ENCODE results near the gene TRAF4.
A peak's percentile ranks its signal among the peaks of the same experiment; 100 is the strongest.

Gene TRAF4, protein sequence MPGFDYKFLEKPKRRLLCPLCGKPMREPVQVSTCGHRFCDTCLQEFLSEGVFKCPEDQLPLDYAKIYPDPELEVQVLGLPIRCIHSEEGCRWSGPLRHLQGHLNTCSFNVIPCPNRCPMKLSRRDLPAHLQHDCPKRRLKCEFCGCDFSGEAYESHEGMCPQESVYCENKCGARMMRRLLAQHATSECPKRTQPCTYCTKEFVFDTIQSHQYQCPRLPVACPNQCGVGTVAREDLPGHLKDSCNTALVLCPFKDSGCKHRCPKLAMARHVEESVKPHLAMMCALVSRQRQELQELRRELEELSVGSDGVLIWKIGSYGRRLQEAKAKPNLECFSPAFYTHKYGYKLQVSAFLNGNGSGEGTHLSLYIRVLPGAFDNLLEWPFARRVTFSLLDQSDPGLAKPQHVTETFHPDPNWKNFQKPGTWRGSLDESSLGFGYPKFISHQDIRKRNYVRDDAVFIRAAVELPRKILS

DNA sequence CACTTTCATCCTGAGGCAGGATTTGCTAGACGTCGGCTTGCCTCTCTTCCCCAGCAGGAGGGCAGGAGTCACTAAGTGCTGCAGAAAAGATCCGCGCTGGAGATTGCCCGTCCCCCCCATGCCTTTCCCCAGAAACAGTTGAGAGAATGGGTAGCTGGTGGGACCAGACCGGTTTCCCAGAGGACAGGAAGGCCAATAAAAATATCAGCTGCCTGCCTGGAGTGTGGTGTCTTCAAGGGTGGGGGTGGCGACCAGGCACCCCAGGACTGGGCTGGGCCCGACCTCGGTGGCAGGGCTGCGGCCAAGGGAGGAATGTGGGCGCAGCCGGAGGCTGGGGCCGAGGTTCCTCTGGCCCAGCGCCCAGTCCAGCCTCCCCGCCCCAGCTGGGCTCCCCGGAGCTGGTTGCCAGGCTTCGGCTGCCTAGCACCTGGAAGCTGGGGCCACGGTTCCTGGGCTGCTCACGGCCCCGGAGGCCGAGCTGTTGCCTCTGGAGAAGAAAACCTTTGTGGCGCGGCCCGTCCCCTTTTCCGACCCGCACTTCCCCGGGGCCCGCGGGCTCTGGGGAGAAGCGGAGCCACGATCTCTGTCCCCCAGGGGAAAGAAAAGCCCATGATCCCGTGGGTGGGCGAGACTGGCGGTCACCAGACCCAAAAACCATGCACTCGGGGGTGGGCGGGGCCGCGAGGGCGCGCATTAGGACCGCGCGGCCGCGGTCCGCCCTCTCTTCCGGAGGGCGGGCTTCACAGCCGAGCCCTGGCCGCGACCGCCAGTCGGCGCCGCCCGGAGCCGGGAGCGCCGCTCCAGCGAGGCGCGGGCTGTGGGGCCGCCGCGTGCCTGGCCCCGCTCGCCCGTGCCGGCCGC, at the start of gene TRAF4:
TRAF4 (plus strand) TSS at position 769 of the 861 bp plus-strand sequence. CDS start 102 bp downstream, outside the sequence.
- DNase-seq, result peak; percentile 89

DNA sequence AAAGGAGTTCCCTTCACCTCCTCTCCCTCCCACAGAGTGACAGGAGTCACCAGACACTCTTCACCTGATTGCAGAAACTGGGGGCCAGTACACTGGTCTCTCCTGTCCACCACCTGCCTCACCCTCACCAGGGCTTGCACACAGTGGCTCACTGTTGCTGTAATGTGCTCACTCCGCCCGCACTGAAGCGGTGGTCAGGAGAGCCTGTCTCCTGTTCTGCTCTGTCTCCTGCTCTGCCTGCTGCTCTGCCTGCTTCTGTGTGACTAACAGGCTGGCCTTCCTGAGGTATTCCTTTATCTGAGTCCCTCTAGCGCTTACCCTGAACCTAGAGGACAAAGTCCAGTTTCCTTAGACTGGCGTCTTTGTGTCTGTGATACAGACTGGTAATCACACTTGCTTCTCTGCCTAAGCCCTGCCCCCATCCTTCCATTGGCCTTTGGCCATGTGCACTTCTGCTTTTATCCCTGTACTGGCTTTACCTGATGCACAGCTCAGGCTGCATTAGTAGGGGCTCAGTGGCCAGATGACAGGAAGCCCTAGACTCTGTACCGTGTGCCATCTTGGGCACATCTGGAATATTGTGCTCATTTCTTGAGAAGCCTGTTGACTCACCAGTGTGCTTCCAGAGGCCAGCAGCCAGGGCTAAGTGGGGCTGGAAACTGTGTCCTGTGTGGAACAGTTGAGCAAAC, 45.4 kb upstream of the TRAF4 start:
- DNase-seq, result no peak

DNA sequence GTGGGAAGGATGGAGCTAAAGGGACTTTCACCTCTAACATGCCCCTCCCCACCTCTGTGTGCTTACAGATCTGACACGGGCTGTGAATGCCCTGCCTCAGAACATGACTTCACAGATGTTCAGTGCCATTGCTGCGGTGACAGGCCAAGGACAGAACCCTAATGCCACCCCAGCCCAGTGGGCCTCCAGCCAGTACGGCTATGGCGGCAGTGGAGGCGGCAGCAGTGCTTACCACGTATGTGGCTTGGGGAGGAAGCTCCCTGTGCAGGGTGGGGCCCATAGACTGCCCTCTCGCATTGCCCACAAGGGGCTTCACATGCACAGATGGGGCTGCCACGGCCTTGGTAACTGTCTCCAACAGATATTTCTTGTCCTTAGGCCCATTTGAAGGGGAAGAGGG, 43.5 kb upstream of the TRAF4 start:
- no peak for DNase-seq

DNA sequence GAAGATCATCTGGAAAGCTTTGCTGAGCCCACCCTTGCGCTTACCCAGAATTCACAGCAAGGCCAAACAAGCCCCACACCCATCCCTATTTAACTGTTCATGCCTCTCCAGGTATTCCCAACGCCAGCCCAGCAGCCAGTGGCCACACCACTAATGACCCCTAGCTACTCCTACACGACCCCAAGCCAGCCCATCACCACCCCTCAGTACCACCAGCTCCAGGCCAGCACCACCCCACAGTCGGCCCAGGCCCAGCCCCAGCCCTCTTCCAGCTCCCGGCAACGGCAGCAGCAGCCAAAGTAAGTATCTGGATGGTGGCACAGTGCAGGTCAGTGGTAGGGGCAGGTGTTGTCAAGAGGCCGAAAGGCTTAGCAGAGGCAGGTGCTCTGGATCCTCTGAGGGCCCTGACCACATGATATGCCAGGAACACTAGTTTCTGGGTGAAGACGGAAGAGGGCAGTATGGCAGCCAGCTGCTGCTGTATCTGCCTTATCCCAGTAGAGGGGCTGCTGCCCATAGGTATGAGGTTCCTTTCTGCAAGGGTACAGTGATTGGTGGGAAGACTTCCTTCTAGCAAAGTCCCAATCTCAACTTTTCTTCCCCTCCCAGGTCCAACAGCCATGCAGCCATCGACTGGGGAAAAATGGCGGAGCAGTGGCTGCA, 42.9 kb upstream of the TRAF4 start:
- DNase-seq, result no peak

DNA sequence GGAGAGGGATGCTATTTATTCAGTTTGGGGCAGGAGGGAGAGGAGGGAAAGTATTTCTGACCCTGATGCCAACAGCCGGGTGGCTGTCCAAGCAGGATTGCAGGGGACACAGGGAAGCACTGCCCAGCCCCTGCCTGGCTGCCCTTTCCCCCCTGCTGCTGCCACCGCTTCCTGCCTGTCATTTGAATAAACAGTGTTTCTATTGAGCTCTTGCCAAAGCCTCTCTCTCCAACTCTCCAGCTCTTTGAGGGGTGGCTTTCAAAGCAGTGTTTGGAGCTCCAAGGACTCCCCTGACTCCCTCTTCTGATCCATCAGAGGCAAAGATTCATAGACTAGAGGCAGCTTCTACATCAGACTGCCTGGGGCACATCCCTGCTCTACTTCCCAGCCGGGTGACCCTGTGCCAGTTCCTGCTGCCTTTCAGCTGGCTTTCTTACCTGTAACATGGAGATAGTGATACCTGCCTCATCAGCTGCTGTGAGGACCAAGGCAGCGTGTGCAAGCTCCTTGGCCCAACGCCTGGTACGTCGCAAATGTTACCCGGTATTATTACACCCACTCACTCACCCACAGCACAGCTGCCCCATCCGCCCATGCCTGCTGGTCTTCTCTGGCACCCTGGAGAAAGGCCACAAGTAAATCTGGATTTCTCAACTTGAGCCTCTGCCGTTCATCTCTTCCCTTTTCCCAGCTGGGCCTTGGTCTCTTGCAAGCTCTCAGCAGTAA, 41.6 kb upstream of the TRAF4 start:
- no peak for DNase-seq

DNA sequence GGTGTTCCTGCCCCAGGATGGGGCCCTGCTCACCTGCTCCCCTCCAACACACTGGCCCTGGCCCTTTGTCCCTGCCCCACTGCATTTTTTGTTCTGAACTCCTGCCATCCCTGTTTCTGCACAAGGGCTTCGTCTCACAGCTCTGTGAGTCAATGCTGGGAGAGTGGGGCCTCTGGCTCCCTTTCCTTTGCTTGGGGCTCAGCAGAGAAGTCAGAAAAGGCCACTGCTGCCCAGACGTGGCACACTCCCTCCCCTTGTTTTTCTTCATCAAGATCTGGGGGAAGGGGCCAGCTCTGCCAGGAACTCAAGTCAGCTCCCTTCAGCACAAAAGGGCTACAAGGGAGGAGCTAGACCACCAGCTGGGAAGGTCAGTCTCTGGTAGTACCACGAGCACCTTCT, 41.1 kb upstream of the TRAF4 start:
- DNase-seq, result no peak

DNA sequence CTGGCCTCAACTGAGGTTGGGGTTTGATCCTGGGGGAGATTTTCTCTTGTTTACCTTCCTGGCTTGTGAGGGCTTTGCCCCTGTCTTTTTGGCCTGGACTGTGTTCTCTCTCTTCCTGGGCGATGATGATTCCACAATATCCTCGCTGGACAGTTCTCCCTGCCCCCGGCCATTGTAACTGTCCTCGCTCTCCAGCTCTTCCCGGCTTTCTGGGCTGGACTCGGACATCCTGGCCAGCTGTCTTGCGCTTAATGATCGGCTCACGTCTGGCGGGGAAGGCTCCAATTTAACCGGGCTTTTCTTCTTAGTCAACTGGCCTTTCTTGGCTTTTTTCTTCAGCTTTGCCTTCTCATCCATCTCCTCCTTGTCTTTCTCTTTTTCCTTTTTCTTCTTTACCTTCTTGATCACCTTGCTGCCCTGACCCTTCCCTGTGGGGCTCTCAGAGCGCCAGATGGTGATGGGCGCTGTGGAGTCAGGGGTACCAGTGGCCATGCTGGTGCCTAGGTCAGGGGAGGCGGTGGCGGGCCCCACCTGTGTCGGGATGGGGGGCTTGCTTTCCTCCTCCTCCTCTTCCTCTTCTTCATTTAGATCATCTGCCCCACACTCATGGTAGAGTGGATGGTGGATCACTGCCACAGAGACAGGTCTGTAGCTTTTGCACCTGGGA, 40.1 kb upstream of the TRAF4 start:
- no peak for DNase-seq

DNA sequence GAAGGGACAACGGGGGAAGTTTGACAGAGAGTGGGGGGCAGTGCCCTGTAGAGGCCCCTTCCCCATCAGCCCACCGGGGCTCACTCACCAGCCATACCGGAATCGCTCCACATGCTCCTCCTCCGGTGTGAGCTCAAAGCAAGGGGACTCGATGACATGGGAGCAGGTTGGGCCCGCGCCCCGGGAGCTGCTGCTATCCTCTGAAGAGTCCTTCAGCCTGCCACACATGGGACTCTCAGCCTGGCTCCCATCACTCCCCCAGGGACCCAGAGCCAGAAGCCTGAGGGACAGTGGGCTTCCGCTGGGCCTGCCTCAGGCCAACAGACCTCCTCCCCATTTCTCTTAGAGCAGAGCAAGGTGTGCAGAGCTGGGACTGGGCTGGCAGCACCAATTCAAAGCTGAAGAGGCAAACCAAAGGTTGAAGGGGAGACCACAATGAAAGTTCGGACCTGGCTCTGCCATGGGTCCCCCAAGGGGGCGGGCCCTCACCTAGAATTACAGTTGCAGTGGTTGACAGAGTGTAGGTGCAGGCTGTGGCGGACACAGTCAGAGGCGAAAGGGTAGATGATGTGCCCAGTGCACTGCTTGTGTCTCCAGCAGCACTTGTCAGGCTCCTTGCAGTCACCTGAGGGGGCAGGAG, 39.5 kb upstream of the TRAF4 start:
- no peak for DNase-seq

DNA sequence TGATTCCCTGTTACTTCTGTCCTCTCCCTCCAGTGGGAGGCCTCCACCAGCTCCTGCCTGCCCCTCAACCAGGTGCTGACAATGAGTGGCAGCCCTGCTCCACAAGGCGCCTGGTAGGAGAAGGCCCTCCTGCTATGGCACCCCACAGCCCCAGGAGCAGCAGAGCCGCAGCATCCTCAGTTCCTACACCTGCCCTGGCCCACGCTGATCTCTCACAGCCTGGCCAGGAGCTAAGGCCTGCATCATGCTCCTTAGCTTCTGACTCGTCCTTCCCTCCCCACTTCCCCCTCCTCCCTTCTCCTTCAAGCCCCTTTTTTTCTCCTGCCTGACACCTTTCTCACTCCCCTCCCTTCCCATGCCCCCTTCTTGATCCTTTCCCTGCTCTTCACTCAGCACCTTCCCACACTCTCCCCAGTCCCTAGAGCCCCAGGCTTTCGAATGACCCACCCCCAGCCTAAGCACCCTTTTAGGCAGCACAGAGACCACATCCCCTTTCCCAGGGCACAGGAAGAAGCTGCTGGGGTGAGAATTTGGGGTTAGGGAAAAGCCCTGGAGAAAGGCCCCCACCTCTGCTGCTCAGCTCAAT, 38.6 kb upstream of the TRAF4 start:
- DNase-seq, result no peak

DNA sequence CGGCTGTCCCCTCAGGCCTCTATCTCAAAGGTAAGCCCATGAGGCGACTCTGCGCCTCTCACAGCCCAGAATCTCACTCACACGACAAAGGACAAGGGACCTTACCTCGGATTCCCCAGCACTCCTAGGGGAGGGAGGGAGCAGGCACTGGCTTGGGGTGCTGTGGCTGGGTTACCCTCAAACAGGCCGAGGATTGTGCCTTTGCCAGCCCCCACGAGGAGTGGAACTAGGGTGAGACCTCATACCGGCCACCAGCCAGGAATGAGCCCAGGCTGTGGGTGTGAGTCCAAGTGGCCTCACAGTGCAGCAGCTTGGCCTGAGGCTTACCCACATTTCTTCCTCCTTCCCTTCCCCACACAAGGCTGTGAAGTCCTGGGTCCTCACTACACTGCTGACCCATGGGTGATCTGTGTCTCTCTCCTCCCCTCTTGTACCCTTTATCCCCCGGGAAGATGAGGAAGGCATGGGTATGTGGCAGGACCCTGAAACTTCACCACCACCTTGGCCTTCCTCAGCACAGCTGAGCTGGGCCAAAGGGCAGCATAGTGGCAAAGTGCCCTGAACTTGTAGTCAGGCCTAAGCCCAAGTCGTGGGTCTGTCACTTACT, 38.0 kb upstream of the TRAF4 start:
- DNase-seq, result no peak

DNA sequence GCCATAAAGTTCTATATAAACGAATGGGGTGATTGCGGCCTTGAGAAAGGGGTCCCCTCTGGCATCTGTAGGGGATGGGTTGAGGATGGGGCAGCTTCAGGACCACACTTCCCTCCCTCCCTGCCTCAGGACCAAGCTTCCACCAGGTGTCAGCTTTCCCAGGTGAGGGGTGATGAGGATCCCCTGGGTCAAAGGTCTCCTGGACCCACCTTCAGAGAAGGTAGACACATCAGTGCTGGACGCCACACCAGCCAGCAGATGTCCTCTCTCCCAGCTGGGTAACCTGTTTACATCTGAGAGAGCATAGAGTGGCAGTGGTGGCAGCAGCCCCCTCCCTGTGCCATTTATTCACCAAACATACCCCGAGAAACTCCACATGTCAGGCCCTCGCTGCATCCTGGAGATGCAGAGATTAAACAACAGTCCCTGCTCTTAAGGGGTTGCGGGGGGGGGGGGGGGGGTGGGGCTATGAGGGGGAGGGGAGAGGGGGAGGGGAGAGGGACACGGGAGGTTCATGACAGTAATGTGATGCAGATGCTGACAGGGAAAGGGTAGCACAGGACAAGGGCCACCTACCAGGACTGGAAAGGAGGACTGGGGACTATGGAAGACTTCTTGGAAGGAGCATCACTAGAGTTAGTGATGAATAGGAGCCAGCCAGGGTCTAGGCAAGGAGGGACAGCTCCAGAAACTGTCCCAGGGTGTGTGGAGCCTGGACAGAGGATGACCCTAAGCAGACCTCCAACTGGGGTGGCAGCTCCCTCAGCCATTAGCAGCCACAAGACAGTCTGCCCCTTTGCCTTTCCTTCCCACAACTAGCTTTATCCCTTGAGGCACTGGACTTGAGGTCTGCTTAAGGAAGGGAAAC, 37.1 kb upstream of the TRAF4 start:
- no peak for DNase-seq

DNA sequence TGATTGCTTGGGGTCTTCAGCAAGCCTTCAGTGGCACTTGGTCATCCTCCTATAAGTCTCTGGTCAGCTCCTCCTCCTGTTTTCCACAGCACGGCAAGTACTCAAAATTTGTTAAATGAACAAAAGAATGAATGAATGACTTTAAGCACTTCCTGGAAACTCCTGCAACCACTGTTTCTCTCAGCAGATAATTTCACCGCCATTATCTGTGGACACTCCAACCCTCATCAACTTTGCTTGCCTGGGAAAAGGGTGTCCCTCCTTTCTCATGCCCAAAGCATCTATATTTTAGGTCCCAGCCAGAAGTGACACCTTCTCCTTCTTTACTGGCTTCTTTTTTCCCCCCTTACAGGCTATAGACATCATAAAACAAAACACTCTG, 36.5 kb upstream of the TRAF4 start:
- DNase-seq, result no peak

DNA sequence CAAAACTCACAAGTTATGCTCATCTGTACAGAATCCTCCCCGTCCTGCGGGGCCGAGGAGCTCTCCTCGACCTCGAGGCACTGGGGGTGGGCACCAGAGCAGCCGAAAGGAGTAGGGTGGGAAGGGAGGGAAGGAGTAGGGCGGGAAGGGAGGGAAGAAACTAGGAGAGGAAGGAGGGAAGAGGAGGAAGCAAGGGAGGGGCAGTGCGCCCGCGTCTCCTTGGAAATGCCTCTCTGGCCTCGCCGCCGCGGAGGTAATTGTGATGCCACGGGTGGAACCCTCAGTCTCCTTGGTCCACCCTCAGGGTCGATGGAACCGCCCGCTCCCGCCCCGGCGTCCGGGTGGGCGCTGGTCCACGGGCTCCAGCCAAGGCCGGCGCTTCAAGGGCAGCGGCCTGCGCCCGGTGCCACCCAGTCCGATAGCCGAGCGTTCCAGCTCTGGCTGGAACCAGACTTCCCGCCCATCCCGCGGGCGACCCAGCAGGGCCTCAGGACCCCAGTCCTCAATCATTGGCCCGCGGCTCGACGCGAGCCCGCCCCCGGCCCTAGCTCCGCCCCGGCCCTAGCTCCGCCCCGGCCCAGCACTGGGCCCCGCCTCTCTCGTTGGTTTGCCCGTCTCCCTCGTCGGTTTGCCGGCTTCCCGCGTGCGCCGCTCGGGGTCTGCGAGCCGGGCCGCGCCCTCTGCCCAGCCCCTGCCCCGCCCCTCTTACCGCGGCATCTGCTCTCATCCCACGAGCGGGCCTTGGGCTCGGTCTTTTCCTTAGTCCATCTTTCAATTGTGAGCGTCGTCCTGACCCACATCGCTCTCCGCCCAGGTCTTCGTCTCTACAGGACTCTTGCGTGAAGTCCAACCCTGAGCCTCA, 32.7 kb upstream of the TRAF4 start:
- DNase-seq, result peak; percentile 96

DNA sequence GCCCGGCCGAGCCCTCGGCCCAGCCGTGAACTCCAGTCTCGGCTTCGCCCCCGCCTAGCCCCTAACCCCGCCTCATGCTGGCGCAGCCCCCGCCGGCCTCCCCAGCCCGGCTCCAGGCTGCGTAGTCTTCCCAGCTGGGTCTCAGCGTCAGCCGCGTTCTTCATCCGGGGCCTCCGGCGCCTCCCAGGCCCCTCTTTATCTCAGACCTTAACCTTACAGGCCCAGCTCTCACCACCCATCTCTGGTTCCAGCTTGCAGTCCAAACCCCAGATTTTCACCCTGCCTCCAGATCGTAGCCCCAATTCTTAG, 32.1 kb upstream of the TRAF4 start, which contains the start of gene PROCA1:
PROCA1 (minus strand) TSS at position 166 of the 309 bp plus-strand sequence. CDS start 228 bp downstream, outside the sequence.
- no peak for DNase-seq

DNA sequence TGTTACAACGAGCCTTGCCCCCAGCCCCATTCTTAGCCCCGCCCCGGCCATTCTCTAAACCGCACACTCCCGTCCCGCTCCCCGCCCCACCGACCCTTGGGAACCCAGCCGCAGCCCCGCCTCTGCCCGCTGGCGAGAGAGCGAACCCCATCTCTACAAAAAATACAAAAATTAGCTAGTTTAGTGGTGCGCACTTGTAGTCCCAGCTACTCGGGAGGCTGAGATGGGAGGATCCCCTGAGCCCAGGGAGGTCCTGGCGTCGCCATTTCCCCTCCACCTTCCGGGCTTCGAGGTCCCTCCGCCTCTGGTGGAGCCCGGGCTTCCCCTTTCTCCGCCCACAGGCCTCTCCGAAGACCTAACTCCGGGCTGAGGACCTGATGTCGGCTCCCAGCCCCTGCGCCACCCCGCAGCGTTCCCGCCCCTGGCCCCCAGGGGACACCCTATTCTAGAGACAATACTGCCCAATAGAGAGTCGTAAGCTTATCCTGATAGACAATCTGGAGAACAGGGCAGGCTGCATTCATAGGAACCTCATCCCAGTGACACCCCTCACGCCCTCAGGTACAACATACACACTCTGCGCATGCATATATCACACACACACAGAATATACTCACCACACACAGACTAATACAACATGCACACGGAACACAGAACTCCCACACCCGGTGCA, 31.6 kb upstream of the TRAF4 start:
- peak; percentile 82 for DNase-seq

DNA sequence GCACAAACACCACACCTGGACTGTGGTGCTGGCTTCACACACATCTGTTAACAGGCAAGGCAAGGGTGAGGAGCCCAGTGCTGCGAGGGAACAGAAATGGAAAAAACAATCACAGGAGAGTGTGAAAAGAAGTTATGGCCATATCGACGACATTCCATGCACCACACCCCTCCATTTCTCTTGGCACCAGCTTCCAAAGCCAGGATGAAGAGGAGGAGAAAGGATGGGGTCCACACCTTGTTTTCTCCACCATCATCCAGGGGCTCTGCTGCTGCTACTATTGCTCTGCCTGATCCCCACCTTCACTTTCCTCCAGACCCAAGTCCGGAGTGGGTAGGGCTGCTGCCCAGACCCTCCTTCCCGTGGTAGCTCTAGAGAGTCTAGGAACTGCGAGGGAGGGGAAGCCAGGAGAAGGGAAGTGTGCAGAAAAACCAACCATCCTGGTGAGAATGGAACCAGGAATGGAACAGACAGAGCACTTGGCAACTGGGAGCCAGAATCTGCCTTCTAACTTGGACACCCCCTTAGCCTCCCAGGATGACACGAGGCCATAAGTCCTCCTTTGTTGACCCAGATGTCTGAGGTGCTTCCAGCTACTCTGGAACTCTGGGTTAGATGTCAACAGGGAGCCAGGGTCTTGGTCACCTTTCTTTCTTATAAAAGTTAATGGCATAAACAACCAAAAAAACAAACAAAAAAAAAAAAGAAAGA, 31.0 kb upstream of the TRAF4 start:
- DNase-seq, result no peak

DNA sequence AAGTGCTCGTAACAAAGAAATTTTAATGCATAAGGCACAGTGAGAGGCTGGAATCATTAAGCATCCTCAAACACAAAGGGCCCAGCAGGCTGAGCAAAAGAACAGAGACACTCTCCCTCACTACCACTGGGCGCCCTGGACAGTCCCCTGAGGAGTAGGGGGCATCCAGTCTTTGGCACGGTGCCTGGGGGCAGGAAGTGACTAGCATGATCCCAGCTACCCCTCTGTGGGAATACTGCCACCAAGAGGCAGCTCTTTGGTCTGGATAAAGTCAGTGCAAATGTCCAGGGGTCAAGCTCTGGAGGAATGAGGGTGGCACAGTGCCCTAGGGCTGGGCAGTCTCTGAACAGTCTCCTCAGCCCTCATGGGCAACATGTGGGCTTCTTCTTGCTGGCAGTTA, 29.5 kb upstream of the TRAF4 start:
- no peak for DNase-seq
